Measurements from ENCODE around the gene BCL11A.
"Not testable (repeated sequence)": the region's sequence is repeated elsewhere in the genome, so short reads cannot be mapped to it uniquely, and the experiment has no call there.

- not testable (repeated sequence) for TF ChIP-seq CTCF, POLR2A (IDR thresholded peaks at IDR 0.05)
Observed at GRCh38 chr2:60417210-60417609, 136.2 kb downstream of the BCL11A start.
